PFSK-1 (cell line): Measurements from ENCODE around the gene GUCD1.

ENCODE experiments used
- POLR2AphosphoS5 ChIP-seq: IDR thresholded peaks from 2 replicates; pipeline ENCODE4 v1.6.1; 2012; ENCODE audit warnings: low read depth, mild to moderate bottlenecking, control low read depth, low read length, moderate library complexity
- REST ChIP-seq, 2 experiments: IDR thresholded peaks; 2 replicates each; pipeline versions ENCODE4 v1.6.1 to v1.8.0; 2011 to 2012; ENCODE audit warnings: low read depth in 2 of 2, low read length in 2 of 2, control low read depth in 1 of 2, inconsistent platforms in 1 of 2, mild to moderate bottlenecking in 1 of 2, moderate library complexity in 1 of 2; ENCODE audit not compliant: insufficient read depth in 1 of 2
- SIN3A ChIP-seq: IDR thresholded peaks from 2 replicates; pipeline ENCODE4 v1.6.1; 2012; ENCODE audit warnings: mild to moderate bottlenecking, low read length, moderate library complexity, borderline replicate concordance; ENCODE audit not compliant: insufficient read depth

- no peak for TF ChIP-seq SIN3A
- no peak for TF ChIP-seq POLR2AphosphoS5
- TF ChIP-seq REST (IDR thresholded peaks at IDR 0.05; ENCODE audit: insufficient read depth in 1 of 2, low read depth in 2 of 2, low read length in 2 of 2), result no peak
Observed at GRCh38 chr22:24588757-24589481, 34.0 kb upstream of the GUCD1 start.
